Measurements from ENCODE around the gene FAM83C.

Gene FAM83C

DNA sequence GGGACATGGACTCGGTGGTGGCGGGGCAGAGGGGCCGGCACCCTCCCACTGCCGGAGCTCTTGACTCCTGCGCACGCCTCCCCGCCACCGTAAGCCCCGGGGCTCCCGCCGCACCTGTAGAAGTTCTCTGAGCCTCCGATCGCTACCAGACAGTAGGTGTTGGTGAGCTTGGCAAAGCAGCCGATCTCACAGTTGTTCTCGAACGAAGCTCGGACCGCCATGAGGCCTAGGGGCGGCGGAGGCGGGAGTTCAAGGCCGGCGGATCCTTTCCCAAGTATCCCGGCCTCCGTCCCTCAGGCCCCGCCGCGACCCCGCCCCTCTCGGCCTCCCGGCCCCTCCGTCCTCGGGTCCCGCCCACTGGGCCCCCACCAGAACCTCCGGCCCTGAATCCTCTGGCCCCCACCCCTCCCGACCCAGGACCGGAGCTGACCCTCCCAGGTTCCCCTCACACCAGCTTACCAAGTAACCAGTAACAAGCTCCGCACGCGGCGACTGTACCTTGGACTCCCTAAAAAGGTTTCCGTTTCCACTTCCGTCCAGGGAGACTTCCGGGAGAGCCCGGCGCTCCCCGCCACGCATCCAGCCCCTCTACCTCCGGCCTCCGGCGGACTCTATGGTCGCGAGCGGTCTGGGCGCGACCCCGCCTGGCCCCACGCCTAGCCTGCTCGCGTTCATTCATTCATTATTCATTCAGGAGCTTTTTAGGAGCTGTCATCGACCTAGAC is 7.8 kb downstream of the FAM83C start, which contains the start of gene EIF6:
Gene EIF6, minus strand, starts transcription at position 506 of the 725 bp plus-strand sequence. Its CDS starts 285 bp downstream, at position 221.
- peak; percentile 51 to 64 (median 53) for DNase-seq (ENCODE audit: low read depth in 3 of 3)

DNA sequence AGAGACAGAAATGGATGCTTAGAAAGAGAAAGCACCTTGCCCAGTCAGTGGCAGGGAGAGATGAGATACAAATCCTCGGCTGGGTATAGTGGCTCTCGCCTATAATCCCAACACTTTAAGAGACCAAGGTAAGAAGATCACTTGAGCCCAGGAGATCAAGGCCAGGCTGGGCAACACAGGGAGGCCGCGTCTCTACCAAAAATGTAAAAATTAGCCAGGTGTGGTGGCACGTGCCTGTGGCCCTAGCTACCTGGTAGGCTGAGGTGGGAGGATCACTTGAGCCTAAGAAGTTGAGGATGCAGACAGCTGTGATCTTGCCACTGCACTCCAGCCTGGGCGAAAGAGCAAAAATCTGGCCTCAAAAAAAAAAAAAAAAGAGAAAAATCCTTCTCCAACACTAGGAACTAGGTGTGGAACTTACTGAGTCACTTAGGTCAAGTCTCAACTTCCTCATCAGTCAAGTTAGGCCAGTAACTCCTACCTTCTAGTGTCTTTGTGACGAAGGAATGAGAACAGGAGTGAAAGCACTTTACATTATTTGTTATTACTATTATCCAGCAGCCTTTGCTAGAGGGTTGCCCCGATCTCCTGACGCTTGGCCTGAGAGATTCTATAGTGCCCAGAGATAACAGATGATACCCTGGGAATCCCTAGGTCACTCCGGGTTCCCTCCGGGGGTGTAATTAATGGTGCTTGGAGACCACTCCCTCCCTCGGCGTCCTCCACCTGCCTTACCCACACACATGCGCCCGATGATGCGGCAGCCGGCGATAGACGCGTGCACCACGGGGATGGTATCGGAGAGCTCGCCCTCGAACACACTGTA is 8.6 kb downstream of the FAM83C start:
- DNase-seq (ENCODE audit: low read depth in 3 of 3), result peak in 2 of 3 experiments; percentile 23 to 26

DNA sequence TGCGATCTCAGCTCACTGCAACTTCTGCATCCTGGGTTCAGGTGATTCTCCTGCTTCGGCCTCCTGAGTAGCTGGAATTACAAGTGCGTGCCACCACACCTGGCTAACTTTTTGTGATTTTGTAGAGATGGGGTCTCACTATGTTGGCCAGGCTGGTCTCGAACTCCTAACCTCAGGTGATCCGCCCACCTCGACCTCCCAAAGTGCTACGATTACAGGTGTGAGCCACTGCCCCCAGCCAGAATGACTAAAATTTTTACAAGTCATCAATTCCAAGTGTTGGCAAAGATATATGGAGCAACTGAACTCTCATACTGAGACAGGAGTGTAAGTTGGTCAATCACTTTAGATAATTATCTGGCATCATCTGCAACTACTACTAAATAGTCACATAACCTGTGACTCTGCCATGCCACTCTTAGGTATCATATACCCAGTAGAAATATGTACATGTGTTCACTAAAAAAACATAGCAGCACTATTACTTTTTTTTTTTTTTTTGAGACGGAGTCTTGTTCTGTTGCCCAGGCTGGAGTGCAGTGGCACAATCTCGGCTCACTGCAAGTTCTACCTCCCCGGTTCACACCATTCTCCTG is 10.6 kb downstream of the FAM83C start:
- no peak for DNase-seq (ENCODE audit: low read depth in 3 of 3)

DNA sequence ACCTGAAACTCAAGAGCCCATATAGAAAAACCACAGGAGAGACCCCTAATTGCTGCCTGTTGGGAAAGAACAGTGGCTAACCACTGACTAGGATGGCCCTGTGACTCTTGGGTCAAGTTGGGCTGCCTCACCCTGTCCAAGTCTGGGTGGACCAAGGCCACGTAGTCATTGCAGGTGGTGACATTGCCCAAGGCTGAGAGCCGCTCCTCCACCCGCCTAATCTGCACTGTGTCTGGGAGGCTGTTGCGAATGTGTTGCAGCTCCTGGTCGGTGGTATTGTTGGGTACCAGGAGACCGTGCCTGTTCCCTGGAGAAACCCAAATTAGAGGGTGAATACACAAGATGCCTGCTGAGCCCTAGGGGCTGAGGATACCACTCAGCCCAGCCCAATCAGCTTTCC is 11.7 kb downstream of the FAM83C start:
- no peak for DNase-seq (ENCODE audit: low read depth in 3 of 3)

DNA sequence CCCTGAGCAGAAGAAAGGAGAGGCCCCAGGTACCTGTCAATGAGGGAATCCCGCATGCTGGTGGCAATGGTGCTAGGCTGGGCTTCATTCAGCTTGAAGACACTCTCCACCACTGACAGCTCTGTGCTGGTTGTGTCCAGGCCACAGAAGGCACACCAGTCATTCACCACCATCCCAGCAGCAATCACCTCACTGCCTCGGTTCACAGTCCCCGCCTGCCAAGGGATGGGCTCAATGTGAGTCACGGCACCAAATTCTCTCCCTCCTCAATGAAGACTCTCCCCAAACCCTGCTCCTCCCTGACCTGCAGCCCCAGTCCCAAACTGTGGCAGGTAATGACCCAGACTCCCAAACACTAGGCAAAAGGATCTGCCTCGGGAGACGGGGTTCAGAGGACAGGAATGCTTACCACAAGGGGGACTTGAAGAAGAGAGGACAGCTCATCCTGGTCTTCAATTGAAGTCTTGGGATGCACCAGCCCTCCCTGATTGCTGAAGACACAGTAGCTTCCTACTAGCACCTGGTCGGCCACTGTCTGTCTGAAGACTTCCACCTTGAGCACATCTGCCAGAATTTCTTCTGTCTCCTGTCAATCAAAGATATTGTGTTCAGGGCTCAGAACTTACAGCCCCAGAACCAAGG is 12.6 kb downstream of the FAM83C start:
- DNase-seq (ENCODE audit: low read depth in 3 of 3), result no peak

DNA sequence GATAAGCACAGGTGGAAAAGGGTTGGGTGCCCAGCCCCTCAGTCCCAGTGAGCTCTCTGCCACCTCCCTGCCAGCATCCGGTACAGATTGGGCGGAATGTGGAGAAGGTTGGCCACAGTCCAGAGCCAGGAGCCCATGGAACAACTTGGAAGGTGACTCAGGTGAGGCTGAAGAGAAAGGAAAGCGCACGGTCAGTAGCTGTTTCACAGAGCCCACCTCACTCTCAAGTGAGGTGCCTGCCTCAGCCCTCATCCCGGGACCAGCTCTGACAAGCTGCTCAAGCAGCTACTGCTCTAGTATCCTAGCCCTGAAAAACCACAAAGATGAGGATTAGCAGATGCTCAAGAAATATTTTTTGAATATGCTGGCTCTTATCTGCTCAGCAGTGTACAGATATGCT is 13.2 kb downstream of the FAM83C start:
- no peak for DNase-seq (ENCODE audit: low read depth in 3 of 3)

DNA sequence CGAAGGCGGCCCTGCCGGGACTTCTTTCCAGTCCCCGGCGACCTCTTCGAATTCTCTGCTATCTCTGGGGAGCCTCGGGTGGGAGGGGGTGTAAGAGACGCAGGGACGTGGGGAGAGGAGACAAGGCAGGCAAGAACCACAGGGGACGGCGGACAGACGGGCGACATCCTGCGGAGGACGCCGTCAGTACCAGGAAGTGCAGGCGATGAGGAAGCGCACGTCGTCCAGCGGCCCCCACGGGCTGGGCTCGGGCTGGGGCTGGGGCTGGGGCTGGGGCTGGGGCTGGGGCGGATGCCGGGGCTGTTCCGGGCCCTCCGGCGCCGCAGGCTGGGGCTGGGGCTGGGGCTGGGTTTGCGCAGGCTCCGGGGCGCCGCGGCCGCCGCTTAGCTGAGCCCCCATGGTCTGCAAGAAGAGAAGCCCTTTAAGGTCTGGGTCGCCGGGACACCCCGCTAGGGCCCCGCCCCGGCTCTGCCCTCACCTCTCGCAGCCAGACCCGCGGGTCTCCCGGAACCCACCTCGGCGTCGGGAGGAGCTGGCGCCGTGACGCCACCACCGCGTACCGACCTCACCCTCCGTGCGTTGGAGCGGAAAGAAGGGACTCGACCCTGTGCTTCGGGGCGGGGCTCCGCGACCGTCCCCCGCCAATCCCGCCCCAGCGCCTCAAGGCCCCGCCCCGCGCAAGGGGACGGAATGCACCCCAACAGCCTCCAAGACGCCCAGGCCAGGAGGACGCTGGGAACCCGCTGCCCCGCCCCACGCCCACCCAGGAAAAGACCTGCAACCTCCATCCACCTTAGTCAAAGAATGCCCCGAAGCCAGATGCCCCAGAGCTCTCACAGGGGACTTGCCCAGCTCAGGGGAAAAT is 14.5 kb downstream of the FAM83C start, which contains the start of gene MMP24OS:
Gene MMP24OS, minus strand, starts transcription at position 592 of the 865 bp plus-strand sequence. Its CDS starts 193 bp downstream, at position 399.
- peak; percentile 78 to 82 (median 79) for DNase-seq (ENCODE audit: low read depth in 3 of 3)

DNA sequence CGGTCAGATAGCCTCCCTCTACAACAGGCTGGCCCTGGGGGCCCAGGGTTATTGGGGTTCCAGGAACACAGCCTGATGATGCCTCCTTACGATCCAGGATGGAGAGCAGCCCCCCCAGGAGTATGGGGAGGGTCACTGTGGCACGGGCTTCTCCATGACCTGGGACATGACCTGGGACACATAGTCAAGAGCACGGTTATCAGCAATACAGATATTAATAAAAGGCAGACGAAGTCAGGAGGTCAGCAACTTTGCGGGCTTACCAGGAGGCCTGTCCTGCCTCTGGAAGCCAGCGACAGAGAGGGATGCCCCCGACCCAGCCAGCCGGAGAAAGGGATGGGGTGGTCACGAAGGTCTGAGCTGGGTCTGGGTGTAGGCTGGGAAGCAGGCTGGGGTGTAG is 15.1 kb downstream of the FAM83C start:
- peak in 1 of 3 experiments; percentile 12 for DNase-seq (ENCODE audit: low read depth in 3 of 3)

DNA sequence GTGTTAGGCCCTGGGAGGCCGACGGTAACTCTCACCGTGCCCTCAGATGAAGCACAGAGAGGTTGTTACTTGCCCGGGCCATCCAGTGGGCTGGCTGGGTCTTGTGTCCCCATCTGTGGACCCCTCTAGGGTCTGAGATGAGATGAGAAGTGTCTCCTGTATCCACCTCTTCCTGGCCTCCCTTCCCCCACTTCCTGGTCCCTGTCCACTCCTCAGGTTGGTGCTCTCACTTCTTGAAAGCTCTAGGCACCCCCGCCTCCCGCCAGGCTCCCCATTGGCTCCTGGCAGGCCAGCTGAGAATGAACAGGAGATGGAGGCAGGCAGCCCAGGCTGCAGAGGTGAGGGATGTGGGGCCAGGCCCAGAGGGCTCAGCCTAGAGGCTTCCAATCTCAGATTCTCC is 15.8 kb downstream of the FAM83C start:
- DNase-seq (ENCODE audit: low read depth in 3 of 3), result no peak

DNA sequence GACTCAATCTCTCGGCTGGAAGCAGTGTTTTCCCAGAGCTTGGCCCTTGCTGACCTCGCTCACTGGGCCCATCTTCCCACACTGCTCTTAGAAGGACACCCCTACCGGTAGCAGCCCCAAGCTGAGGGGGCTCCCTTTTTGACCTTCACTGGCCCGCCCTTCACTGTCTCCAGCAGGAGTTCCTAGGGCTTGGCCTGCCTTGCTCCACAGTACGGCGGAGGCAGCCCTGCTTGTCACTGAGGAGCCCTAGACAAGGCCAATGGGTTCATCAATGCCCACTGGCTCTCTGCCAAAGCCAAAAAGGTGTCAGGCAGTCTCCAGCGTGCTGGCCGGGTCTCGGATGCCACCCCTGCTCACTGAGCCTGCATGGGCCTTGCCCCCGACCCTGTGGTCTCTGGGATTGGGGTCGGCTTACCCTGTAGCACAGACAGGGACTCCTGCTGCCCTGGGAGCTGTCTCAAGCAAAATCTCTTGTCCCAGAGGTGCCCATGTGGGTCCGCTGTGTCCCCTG is 16.4 kb downstream of the FAM83C start:
- DNase-seq (ENCODE audit: low read depth in 3 of 3), result no peak

DNA sequence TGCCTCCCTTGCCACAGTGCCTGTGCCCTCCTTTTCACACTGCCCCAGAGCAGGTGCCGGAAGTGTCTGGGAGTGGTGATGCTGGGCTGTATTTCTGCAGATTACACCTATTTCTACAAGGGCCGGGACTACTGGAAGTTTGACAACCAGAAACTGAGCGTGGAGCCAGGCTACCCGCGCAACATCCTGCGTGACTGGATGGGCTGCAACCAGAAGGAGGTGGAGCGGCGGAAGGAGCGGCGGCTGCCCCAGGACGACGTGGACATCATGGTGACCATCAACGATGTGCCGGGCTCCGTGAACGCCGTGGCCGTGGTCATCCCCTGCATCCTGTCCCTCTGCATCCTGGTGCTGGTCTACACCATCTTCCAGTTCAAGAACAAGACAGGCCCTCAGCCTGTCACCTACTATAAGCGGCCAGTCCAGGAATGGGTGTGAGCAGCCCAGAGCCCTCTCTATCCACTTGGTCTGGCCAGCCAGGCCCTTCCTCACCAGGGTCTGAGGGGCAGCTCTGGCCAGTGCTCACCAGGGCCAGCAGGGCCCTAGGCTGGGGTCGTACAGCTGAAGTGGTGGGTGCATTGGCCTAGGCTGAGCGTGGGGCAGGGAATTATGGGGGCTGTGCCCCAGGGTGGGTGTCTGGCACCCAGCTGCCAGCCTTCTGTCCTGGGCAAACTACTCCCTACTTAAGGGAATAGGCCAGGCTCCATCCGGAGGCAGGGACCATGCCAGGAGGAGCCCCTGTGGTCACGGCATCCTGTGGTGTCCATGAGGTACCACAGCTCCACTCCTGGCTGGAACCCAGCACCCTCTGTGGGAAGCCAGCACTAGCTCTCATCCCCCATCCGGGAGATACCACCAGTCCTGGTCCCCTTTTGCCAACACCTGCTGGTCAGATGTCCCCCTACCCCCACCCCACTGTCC is 17.8 kb downstream of the FAM83C start:
- no peak for DNase-seq (ENCODE audit: low read depth in 3 of 3)

DNA sequence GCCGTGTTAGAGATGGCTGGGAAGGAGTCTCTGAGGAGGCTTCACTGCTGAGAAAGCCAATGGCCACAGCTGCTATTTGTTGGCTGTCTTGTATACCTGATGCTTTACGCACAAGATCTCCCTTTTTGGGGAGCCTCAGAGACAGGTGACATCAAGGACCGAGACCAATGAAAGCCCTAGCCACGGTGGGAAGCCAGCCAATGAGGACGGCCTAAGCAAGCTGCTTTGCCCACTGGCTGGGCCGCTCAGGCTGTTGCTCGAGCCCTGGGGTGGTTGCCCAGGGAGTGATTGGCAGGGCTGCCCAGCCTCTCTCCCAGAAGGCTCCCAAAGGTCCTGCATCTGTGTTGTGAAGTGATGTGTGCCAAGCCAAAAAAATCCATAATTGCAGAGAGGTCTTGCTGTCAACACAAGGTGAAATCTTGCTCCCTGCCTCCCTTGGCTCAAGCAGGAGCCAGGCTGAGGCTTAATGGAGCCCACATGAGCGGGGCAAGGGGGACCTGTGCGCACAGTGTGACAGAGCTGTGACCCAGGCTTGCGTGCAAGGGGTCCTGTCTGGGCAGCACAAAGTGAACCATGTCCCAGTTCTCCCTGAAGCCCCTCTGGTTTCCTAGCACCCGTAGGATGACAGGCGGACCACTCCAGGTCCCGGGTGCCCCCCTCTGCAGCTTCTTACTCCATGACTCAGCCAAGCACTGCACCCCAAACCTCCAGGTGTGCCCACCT is 18.6 kb downstream of the FAM83C start:
- DNase-seq (ENCODE audit: low read depth in 3 of 3), result no peak

DNA sequence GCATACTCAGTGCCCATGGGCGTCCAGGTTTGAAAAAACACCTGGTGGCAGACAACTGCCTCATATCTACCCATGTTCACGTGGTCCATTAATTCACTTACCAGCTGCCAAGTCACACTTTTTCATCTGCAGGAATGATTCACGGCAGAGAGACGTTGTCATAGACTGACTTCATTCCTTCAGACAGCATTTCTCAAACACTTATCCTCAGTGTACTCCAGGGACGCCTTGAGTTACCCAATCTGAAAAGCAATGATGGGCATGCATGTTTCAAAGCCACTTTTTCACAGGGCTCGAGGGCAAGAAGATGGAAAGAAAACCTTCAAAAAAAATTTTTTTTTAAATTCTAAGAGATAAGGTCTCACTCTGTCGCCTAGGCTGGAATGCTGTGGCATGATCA is 20.3 kb downstream of the FAM83C start:
- DNase-seq (ENCODE audit: low read depth in 3 of 3), result no peak

DNA sequence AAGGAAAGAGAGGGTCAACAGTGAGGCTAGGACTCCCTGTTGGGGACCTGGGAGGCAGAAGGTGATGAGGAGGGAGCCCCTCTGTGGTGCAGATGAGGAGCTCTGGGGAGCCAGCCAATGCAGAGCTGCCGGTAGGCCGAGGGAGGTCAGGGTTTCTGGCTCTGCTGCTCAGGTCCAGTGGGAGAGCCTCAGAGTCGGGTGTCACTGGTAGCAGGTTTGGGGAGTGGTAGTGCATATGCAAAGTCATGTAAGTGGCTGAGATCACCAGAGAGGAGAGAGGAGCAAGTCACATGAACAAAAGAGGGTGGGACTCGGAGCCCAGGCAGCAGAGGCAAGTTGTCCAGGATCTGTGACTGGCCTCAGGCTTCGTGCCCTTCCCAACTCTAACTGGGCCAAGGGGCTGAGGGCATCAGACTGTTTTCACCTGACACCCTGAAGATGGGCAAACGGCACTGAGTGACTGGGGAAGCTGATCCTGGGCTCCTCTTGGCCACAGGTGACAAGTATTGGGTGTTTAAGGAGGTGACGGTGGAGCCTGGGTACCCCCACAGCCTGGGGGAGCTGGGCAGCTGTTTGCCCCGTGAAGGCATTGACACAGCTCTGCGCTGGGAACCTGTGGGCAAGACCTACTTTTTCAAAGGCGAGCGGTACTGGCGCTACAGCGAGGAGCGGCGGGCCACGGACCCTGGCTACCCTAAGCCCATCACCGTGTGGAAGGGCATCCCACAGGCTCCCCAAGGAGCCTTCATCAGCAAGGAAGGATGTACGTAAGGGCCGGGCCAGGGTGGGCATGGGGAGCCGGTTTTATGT is 20.9 kb downstream of the FAM83C start:
- no peak for DNase-seq (ENCODE audit: low read depth in 3 of 3)

DNA sequence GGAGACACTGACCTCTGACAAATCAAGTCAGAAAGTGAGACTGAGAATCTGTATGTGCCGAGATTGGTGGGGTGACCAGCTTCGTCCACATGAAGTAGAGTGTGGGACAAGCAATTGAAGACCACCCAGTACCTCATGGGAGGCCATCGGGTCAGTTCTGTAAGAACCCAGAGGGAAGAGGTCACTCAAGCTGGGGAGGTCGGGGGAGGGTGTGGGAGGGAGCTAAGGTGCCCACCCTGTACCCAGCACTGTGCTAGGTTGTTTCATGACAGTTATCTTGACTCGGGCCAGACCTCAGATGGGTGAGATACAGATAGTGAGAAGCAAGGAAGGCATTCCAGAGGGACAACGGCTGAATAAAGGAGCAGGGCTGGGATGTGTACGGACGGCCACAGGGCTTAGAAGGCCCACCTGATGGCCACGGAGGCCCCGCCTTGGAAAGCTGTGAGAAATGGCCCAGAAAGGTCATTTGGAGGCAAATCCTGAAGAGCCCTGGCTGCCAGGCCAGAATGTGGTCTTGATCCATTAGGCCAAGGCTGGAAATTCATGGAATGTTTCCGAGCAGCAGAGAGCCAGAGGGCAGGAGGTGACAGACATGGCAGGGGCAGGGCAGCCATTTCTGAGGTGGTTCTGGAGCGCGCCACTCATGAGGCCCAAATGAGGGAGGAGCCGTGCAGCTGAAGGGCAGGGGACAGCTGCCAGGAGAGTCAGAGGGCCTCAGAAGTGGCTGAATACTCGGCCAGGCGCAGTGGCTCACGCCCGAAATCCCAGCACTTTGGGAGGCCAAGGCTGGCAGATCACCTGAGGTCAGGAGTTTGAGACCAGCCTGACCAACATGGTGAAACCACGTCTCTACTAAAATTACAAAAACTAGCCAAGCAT is 22.0 kb downstream of the FAM83C start:
- DNase-seq (ENCODE audit: low read depth in 3 of 3), result no peak

DNA sequence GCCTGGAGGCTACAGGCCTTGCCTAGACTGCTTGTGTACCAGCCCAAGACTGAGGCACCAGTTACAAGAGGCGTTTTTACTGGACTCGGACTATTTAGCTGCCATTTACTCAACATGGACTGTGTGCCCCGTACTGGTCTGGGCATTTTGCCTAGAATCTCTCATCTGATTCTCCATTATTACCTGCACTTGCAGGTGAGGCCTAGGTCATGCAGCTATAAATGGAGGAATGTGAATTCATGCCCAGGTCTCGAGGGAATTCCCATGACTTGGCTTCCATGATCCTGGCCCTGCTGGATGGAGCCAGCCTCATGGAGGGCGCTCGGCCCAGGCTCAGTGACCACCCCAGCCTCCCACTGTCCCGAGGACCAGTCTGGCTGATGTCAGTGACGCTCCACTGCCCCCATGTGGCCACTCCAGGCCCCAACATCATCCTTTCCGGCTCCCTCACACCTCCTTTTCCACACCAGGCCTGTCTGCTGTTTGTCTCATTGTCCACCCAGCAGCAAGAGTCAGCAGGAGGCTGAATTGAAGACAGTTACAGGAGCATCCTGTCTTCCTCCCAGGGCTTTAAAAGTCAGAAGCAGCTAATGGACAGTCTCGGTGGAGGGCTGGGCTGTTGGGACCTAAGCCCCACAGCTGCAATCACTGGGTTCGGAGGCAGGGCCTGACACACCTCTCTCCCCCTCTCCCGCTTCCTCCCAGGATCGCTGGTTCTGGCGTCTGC is 23.0 kb downstream of the FAM83C start:
- no peak for DNase-seq (ENCODE audit: low read depth in 3 of 3)
